Activated T-cell treated with anti-CD3 and anti-CD28 coated beads for 48 hours (primary cell): Measurements from ENCODE around the gene UNK.
A peak's percentile ranks its signal among the peaks of the same experiment; 100 is the strongest.
"Not testable (repeated sequence)": the region's sequence is repeated elsewhere in the genome, so short reads cannot be mapped to it uniquely, and the experiment has no call there.

ENCODE experiments used
- DNase-seq: peaks from one replicate; pipeline ENCODE4 v3.0.0-alpha.2; 2020; ENCODE audit warnings: low read depth

UNK gene

DNA sequence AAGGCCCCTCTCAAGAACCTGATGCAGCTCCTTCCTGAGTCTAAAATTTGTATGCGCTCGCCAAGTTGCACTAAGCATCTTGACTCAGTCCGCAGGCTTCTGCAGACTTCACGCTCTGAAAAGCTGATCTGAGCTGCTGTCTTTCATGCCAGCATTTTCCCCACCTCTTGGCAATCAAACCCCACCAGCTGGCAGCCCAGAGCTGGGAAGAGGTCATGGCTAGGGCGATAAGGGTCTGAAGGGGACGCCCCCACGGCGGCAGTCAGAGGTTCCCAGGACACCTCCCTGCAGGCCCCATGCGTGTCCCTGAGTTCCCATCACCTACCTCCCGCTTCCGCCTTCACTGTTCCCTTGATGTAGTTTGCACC is 64.7 kb downstream of the UNK start:
- DNase-seq, result no peak

DNA sequence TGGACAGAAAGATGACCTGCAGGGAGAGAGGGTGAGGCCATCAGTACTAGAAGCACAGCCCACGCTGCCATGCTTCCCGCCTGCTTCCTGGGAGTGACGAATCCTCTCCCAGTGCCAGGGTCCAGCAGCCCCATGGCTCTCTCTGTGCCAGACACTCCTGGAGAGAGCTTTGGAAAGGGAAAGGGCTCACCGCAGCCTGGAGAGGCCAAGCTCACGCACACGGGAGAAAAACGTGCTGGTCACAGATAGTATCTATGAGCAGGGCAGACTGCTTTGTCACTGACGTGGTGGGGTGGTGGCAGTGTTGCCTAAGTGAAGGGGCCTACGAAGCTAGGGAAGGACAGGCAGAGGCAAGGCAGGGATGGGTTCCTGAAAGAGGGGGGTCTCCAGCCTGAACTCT is 65.1 kb downstream of the UNK start:
- no peak for DNase-seq

- DNase-seq, result no peak
Observed at GRCh38 chr17:75850928-75851692, 66.5 kb downstream of the UNK start.

DNA sequence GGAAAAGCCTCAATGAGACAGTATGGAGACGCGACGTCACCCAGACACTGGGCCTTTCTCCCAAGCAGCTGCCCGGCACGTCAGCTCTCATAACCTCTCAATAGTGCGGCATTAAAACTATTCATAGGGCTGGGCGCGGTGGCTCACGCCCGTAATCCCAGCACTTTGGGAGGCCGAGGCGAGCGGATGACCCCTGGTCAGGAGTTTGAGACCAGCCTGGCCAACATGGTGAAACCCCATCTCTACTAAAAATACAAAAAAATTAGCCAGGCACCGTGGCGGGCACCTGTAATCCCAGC is 67.0 kb downstream of the UNK start:
- DNase-seq, result not testable (repeated sequence)

GRCh38 chr17:75853433-75853832 is 68.8 kb downstream of the UNK start:
- no peak for DNase-seq

GRCh38 chr17:75854101-75854748 is 69.6 kb downstream of the UNK start:
- DNase-seq, result no peak

GRCh38 chr17:75854881-75855309 is 70.3 kb downstream of the UNK start:
- DNase-seq, result no peak

DNA sequence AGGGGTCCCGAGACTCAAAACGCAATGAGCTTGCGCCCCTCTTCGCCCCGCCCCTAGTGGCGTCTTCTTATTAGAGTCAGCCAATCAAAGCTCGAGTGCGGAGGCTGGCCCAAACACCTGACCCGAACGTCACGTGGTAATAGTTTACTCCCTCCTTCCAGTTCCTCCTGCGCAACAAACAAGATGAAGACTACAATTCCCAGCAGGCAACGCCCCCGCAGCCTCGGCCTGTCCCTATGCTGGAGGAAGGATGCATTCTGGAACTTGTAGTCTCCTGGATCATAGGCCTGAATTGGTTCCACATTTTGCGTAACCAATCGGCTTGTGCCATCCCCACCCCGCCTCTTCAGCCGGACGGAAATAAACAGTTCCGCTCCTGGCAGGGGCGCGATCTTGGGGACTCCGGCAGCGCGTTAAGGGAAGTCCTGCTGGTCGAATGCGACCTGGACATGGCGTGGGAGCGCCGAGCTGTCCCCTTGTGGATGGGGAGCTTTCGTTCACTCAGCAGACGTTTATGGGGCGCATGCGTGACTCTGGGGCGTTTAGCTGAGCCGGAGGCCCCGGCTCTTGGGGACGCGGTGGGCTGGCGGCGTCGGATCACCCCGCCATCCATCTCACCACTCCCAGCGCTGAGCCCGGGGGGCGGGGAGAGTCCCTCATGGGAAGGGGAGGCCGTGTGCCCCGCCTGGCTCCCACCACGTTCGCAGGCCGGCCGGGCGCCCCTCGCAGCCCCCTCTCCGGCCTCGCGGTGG is 70.9 kb downstream of the UNK start, which contains the start of gene WBP2:
WBP2 (minus strand) TSS at position 26 of the 752 bp plus-strand sequence. CDS start 38 bp downstream, outside the sequence.
- DNase-seq, result peak; percentile 94

GRCh38 chr17:75856062-75856756 is 71.6 kb downstream of the UNK start:
- DNase-seq, result no peak

DNA sequence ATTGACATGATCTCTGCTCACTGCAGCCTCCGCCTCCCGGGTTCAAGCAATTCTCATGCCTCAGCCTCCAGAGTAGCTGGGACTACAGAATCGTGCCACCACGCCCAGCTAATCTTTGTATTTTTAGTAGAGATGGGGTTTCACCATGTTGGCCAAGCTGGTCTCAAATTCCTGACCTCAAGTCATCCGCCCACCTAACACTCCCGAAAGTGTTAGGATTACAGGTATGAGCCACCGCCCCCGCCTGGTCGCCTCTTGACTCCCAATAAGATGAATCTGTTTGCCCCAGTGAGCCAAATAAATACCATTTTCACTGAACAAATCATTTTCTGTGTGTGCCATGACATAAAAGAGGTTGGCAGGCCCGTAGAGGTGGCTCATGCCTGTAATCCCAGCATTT is 74.8 kb downstream of the UNK start:
- not testable (repeated sequence) for DNase-seq

- DNase-seq, result no peak
Observed at GRCh38 chr17:75861927-75862317, 77.3 kb downstream of the UNK start.

DNA sequence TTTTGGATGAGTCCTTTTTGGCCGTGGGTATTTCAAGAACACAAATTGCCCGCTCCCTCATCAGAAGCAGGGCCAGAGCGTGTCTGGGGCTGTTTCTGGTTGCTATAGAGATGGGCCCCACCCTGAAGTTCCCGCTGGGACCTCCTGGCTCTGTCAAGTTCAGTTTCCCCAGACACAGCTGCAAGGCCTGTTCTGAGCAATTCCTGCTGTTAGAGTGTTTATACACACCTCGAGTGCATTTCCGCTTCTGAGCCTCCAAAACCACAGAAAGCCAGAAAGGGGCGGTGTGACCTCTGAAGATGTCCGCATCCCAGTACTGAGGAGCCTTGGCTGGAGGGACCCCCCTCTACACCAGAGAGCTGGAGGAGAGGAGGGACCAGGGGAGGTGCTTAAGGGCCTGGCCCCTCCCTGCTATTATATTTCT is 79.9 kb downstream of the UNK start:
- DNase-seq, result no peak

DNA sequence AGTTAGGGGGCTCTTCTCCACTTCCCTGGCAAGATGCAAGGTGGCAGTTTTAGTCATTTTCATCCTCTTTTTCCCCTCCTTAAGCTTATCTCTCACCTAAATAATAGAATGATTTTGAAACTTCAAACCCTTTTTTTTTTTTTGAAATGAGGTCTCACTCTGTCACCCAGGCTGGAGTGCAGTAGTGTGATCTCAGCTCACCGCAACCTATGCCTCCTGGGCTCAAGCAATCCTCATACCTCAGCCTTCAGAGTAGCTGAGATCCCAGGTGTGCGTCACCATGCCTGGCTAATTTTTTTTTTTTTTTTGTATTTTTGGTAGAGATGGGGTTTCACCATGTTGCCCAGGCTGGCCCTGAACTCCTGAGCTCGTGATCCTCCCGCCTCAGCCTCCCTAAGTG is 80.3 kb downstream of the UNK start:
- DNase-seq, result not testable (repeated sequence)

DNA sequence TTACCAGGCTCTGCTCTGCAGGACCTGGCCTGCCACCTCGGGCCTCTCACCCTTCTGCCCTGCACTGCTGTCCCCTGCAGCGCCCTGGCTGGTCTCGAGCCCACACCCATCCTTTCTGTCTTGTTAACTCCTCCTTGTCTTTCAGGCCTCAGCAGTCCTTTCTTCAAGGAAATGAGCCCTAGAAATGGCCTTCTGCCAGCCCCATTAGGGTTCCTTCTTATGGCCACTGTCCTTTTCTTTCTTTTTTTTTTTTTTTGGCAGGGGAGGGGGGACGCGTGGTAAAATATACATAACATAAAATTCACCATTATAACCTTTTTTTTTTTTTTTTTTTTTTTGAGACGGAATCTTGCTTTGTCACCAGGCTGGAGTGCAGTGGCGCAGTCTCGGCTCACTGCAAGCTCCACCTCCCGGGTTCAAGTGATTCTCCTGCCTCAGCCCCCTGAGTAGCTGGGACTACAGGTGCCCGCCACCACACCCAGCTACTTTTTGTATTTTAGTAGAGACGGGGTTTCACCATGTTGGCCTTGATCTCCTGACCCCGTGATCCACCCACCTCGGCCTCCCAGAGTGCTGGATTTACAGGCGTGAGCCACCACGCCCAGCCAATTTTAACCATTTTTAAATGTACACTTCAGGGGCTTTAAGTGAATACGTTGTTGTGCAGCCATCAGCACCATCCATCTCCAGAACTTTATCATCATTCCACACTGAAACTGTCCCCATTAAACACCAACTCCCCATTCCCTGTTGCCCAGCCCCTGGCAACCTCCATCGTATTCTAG is 81.0 kb downstream of the UNK start:
- DNase-seq, result not testable (repeated sequence)

GRCh38 chr17:75868730-75869281 is 84.2 kb downstream of the UNK start:
- not testable (repeated sequence) for DNase-seq

- DNase-seq, result no peak
Observed at GRCh38 chr17:75869282-75870141, 84.9 kb downstream of the UNK start.

GRCh38 chr17:75870228-75870627 is 85.6 kb downstream of the UNK start:
- not testable (repeated sequence) for DNase-seq

GRCh38 chr17:75872434-75873351 is 88.1 kb downstream of the UNK start:
- no peak for DNase-seq
